ENCODE data around the gene TMC6. TPM values are rescaled to one million over a fixed set of nuclear protein-coding genes. Genes with fewer than 3 reads are reported as not detected.

The TMC6 gene
- total RNA-seq, 1 experiment from 2014 or later, result 22.9 TPM

DNA sequence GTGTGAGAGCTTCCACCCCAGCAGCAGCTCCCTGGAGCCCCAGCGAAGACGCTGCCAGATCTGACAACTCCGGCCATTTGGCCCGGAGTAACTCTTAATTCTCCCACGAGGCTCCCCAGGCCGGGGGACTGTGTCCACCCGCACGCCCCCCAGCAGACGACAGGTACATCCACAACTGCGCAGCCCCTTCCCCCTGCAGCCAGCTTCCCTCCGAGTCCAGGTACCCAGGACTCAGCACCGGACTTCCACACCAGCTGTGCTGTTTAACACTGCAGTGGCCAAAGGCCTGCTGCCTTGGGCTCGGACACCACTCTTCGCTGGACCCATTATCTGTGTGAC lies 47.1 kb upstream of the TMC6 start:
- ChIA-PET CTCF (interaction anchor here (1.4 kb wide), 1 partner anchor 91 kb away, joined by 4 read pairs; no protein-coding TSS in a partner anchor), POLR2A (ENCODE audit: low non-redundant PET) (no interaction called here)
- no peaks in the 10 kb centered on the region for H3K9me3 ChIP-seq (ENCODE audit: low read depth, low read length, poor library complexity, severe bottlenecking)
- peaks cover 45% of the 10 kb centered on the region for H3K36me3 ChIP-seq (ENCODE audit: insufficient read depth, low read length, poor library complexity, severe bottlenecking)
- intact Hi-C loops (cut with micrococcal nuclease; ENCODE audit: unreplicated experiment), result no loop called here
- peak overlapping the region; percentile 10 for H3K27ac ChIP-seq (ENCODE audit: low read depth, low read length, poor library complexity, severe bottlenecking)
- no peak overlapping the region for H3K4me3 ChIP-seq (ENCODE audit: low read depth, low read length, poor library complexity, severe bottlenecking)
- TF ChIP-seq, protein P1, sequence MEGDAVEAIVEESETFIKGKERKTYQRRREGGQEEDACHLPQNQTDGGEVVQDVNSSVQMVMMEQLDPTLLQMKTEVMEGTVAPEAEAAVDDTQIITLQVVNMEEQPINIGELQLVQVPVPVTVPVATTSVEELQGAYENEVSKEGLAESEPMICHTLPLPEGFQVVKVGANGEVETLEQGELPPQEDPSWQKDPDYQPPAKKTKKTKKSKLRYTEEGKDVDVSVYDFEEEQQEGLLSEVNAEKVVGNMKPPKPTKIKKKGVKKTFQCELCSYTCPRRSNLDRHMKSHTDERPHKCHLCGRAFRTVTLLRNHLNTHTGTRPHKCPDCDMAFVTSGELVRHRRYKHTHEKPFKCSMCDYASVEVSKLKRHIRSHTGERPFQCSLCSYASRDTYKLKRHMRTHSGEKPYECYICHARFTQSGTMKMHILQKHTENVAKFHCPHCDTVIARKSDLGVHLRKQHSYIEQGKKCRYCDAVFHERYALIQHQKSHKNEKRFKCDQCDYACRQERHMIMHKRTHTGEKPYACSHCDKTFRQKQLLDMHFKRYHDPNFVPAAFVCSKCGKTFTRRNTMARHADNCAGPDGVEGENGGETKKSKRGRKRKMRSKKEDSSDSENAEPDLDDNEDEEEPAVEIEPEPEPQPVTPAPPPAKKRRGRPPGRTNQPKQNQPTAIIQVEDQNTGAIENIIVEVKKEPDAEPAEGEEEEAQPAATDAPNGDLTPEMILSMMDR (conservative IDR thresholded peaks at IDR 0.05; ENCODE audit: low read depth, low read length), result no peak
- no peak for TF ChIP-seq EZH2 (IDR thresholded peaks at IDR 0.05; ENCODE audit: borderline replicate concordance, low read depth, low read length, poor library complexity, severe bottlenecking)
- no TSS peak for BruUV-seq (replicated peaks)
- H3K27me3 ChIP-seq (replicated peaks; ENCODE audit: insufficient read depth, low read depth, low read length, poor library complexity), result no peaks in the 10 kb centered on the region
- H3K4me1 ChIP-seq (ENCODE audit: insufficient read depth, low read length, poor library complexity, severe bottlenecking), result peaks cover 8% of the 10 kb centered on the region
- DNase-seq (ENCODE audit: low spot score), result no peak

DNA sequence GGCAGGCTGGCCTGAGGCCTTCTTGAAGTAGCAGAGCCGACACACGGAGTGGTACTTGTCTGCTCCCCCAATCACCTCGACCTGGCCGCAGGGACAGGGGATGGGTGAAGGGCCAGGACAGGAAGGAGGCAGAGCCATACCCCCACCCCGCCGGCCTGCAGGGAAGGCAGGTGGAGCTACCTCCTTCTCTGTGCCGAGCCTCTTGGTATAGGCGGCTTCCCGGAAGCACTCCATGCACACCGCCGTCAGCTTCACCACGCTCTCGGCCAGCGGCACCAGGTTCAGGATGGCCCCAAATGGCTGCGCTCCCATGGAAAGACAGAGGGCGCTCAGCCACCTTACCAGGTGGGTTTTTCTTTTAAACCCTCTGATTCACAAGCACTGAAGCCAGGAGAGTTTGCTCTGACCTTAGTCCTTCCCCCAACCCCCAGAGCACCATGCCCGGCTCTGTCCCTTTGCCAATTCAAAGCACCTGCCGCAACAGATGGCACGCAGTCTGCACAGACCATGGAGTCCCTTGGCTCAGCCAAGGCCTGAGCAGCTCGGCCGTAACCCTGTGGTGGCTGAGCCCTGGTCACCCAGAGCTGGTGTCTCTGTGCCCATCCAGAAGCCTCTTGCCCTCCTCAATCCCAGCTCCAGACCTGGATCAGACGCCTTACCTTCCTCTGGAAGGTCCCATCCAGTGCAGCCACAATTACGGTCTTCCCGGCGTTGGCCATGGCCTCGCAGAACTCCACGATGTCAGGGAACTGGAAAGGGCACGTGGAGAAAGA lies 46.5 kb upstream of the TMC6 start:
- BruUV-seq (replicated peaks), result no TSS peak
- no peak for DNase-seq (ENCODE audit: low spot score)
- intact Hi-C loops (cut with micrococcal nuclease; ENCODE audit: unreplicated experiment), result no loop called here
- H3K9me3 ChIP-seq (ENCODE audit: low read depth, low read length, poor library complexity, severe bottlenecking), result no peaks in the 10 kb centered on the region
- peaks cover 8% of the 10 kb centered on the region for H3K4me1 ChIP-seq (ENCODE audit: insufficient read depth, low read length, poor library complexity, severe bottlenecking)
- ChIA-PET POLR2A (ENCODE audit: low non-redundant PET) (no interaction called here), CTCF (interaction anchor here (0.5 kb wide), 1 partner anchor 28 kb away, joined by 16 read pairs; no protein-coding TSS in a partner anchor)
- H3K27me3 ChIP-seq (replicated peaks; ENCODE audit: insufficient read depth, low read depth, low read length, poor library complexity), result no peaks in the 10 kb centered on the region
- peak overlapping the region; percentile 10 for H3K27ac ChIP-seq (ENCODE audit: low read depth, low read length, poor library complexity, severe bottlenecking)
- peaks cover 40% of the 10 kb centered on the region for H3K36me3 ChIP-seq (ENCODE audit: insufficient read depth, low read length, poor library complexity, severe bottlenecking)
- TF ChIP-seq, protein P1 (conservative IDR thresholded peaks at IDR 0.05; ENCODE audit: low read depth, low read length), result no peak
- TF ChIP-seq EZH2 (IDR thresholded peaks at IDR 0.05; ENCODE audit: borderline replicate concordance, low read depth, low read length, poor library complexity, severe bottlenecking), result no peak
- H3K4me3 ChIP-seq (ENCODE audit: low read depth, low read length, poor library complexity, severe bottlenecking), result no peak overlapping the region

DNA sequence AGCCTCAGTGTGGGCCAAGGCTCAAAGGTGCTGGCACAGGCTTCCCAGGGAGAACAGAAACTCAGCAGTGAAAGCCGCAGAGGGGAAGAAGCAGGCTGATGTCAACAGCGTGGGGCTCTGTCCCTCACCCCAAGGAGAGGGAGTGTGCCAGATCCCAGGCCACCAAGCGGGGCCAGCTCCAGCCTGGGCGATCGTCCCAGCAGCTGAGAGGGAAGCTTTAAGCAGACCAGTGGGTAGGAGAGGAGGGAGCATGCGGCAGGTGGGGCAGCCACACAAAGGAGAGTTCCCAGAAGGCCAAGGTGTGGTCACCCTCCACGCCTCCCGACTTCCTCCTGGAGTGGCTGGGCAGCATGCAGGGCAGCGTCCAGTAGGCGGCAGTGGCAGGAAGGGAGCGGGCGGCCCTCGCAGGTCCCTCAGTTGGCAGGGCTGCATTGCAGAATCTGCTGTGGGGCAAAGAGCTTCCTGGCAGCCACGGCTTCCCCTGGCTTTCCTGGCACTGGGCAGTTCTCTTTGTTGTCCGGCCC lies 45.9 kb upstream of the TMC6 start:
- TF ChIP-seq, protein P1 (conservative IDR thresholded peaks at IDR 0.05; ENCODE audit: low read depth, low read length), result no peak
- ChIA-PET POLR2A (ENCODE audit: low non-redundant PET) (no interaction called here), CTCF (no interaction called here)
- H3K9me3 ChIP-seq (ENCODE audit: low read depth, low read length, poor library complexity, severe bottlenecking), result no peaks in the 10 kb centered on the region
- H3K4me3 ChIP-seq (ENCODE audit: low read depth, low read length, poor library complexity, severe bottlenecking), result no peak overlapping the region
- no peak for DNase-seq (ENCODE audit: low spot score)
- BruUV-seq (replicated peaks), result TSS peak; percentile 37
- H3K36me3 ChIP-seq (ENCODE audit: insufficient read depth, low read length, poor library complexity, severe bottlenecking), result peaks cover 34% of the 10 kb centered on the region
- no peaks in the 10 kb centered on the region for H3K27me3 ChIP-seq (replicated peaks; ENCODE audit: insufficient read depth, low read depth, low read length, poor library complexity)
- H3K4me1 ChIP-seq (ENCODE audit: insufficient read depth, low read length, poor library complexity, severe bottlenecking), result peaks cover 8% of the 10 kb centered on the region
- no peak overlapping the region for H3K27ac ChIP-seq (ENCODE audit: low read depth, low read length, poor library complexity, severe bottlenecking)
- intact Hi-C loops (cut with micrococcal nuclease; ENCODE audit: unreplicated experiment), result no loop called here
